IPS-20b (cell line): ENCODE results near the gene TMEM125.

Source experiments
- H3K27ac ChIP-seq: one replicate; pipeline ENCODE4 v1.5.1; 2013; ENCODE audit warnings: low read length
- H3K27me3 ChIP-seq: 2 replicates; pipeline ENCODE4 v1.6.1; 2013; ENCODE audit warnings: mild to moderate bottlenecking, low read length, inconsistent platforms; ENCODE audit not compliant: insufficient read depth
- H3K36me3 ChIP-seq: 2 replicates; pipeline ENCODE4 v1.6.1; 2013; ENCODE audit warnings: low read depth, mild to moderate bottlenecking, inconsistent platforms, low read length, moderate library complexity; ENCODE audit not compliant: insufficient read depth
- H3K4me1 ChIP-seq: 2 replicates; pipeline ENCODE4 v1.6.1; 2013; ENCODE audit warnings: mild to moderate bottlenecking, control low read depth, inconsistent platforms, low read length, moderate library complexity; ENCODE audit not compliant: insufficient read depth
- H3K4me3 ChIP-seq: 2 replicates; pipeline ENCODE4 v1.5.1; 2013; ENCODE audit warnings: mild to moderate bottlenecking, low read length, inconsistent platforms
- H3K9ac ChIP-seq: 2 replicates; pipeline ENCODE4 v1.6.1; 2013; ENCODE audit warnings: low read depth, mild to moderate bottlenecking, inconsistent platforms, low read length, moderate library complexity
- H3K9me3 ChIP-seq: 2 replicates; pipeline ENCODE4 v1.6.1; 2013; ENCODE audit warnings: mild to moderate bottlenecking, low read depth, low read length, inconsistent platforms; ENCODE audit not compliant: insufficient read depth

Gene TMEM125

DNA sequence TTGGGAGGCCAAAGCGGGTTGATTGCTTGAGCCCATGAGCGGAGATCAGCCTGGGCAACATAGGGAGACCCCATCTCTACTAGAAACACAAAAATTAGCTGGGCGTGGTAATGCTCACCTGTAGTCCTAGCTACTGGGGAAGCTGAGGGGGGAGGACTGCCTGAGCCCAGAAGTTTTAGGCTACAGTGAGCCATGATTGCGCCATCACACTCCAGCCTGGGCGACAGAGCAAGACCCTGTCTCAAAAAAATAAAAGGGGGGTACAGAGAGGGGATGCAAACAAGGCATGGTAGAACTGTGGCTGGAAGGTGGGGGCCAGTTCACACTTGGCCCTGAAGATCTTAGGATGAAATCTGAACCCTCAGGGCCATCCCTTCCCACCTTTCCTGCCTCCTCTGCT is 16.8 kb downstream of the TMEM125 start:
- no peaks in the 10 kb centered on the region for H3K27me3 ChIP-seq
- H3K27ac ChIP-seq: no peak overlapping the region
- H3K4me3 ChIP-seq: no peak overlapping the region
- no peak overlapping the region for H3K9ac ChIP-seq
- no peaks in the 10 kb centered on the region for H3K36me3 ChIP-seq
- peaks cover 6% of the 10 kb centered on the region; the same call in 1 of the 2 replicates for H3K4me1 ChIP-seq
- H3K9me3 ChIP-seq: no peaks in the 10 kb centered on the region

DNA sequence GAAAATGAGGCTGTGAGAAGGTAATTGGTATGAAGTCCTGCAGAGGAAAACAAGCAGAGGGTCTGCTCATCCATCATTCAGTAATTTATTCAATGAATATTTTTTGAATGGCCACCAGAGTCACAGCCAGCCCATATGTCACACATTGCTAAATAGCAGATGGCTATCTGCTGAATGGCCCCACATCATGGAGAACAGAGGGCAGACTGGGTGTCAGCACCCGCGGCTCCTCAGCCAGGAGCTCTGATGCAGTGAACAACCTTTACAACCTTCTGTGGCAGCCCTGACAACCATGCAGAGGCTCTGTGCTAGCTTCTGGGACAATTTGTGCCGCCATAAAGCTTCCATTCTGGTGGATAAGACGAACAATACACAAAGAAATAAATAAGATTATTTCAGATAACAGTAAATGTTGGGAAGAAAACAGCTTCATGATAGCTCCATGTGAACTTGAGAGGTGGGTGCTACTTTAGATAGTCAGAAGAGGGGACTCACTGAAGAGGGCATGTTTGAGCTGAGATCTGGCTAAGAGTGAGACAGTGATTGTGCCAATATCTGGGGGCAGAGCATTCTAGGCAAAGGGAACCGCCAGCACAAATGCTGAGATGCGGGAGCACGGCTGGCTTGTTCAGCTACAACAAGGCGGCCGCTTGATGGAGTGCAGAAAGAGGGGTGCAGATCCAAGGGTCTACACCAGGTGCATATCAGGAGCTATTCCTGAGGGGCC is 18.4 kb downstream of the TMEM125 start:
- peaks cover 6% of the 10 kb centered on the region; the same call in 1 of the 2 replicates for H3K4me1 ChIP-seq
- H3K36me3 ChIP-seq: no peaks in the 10 kb centered on the region
- H3K4me3 ChIP-seq: no peak overlapping the region
- H3K9ac ChIP-seq: no peak overlapping the region
- no peaks in the 10 kb centered on the region for H3K9me3 ChIP-seq
- H3K27ac ChIP-seq: no peak overlapping the region
- no peaks in the 10 kb centered on the region for H3K27me3 ChIP-seq

DNA sequence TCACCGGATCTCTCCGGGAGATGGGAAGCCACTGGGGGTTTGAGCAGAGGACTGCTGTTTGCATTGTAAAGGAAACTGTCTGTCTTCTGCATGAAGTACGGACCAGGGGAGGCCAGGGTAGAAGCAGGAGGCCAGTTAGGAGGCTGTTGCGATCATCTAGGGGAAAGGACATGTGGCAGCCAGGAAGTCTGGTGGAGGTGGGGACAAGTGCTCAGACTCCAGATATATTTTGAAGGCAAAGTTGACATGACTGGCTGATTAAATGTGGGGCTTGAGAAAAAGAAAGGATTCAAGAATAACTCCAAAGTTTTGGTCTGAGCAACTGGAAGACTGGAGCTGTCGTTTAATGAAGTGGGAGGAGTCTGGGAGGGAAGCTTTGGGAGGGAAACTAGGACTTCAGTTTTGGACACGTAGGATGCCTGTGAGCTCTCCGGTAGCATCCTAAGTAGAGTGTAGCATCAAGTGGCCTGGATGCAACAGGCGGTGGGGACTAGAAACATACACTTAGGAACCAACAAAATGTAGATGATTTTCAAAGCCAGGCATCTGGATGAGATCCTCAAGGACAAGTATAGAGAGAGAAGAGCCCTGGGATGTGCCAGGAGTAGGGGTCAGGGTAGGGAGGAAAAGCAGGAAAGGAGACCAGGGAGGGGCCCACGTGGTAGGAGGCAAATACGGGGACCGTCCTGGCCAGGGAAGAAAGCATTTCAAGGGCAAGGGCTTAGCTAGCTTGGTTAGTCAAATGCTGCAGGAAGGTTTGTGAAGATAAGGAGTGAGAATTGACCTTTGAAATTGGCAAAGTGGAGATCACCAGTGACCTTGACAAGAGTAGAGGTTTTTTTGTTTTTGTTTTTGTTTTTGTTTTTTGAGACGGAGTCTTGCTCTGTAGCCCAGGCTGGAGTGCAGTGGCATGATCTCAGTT is 19.3 kb downstream of the TMEM125 start:
- no peak overlapping the region for H3K4me3 ChIP-seq
- H3K4me1 ChIP-seq: peaks cover 6% of the 10 kb centered on the region; the same call in 1 of the 2 replicates
- no peaks in the 10 kb centered on the region for H3K27me3 ChIP-seq
- no peaks in the 10 kb centered on the region for H3K9me3 ChIP-seq
- no peaks in the 10 kb centered on the region for H3K36me3 ChIP-seq
- H3K27ac ChIP-seq: no peak overlapping the region
- no peak overlapping the region for H3K9ac ChIP-seq

DNA sequence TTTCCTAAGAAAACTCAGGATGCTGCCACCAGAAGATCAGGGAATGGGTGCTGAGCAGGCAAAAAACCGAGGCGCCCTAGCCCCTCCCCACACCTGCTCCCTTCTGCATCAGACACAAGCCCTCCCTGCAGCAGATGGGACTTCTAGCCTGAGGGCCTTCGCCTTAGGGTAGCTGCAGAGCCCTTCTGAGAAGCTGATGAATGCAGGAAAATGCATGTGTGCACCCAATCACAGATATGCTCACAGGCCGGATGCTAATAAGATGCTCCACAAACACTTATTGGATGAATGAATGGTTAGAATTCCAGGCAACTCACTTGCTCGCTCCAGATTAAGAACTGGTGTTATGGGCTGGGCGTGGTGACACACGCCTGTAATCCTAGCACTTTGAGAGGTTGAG is 22.4 kb downstream of the TMEM125 start:
- Histone ChIP-seq H3K9me3 (no peaks in the 10 kb centered on the region), H3K27me3 (no peaks in the 10 kb centered on the region), H3K4me1 (peaks cover 24% of the 10 kb centered on the region), H3K27ac (no peak overlapping the region), H3K4me3 (no peak overlapping the region), H3K9ac (no peak overlapping the region), H3K36me3 (no peaks in the 10 kb centered on the region)

- no peaks in the 10 kb centered on the region for H3K27me3 ChIP-seq
- H3K4me3 ChIP-seq: no peak overlapping the region
- H3K27ac ChIP-seq: no peak overlapping the region
- peaks cover 26% of the 10 kb centered on the region for H3K4me1 ChIP-seq
- no peaks in the 10 kb centered on the region for H3K36me3 ChIP-seq
- no peak overlapping the region for H3K9ac ChIP-seq
- H3K9me3 ChIP-seq: no peaks in the 10 kb centered on the region
Observed at GRCh38 chr1:43292679-43293078, 22.9 kb downstream of the TMEM125 start.

- no peaks in the 10 kb centered on the region for H3K36me3 ChIP-seq
- H3K4me3 ChIP-seq: no peak overlapping the region
- H3K9ac ChIP-seq: no peak overlapping the region
- H3K4me1 ChIP-seq: peaks cover 26% of the 10 kb centered on the region
- no peak overlapping the region for H3K27ac ChIP-seq
- H3K9me3 ChIP-seq: no peaks in the 10 kb centered on the region
- H3K27me3 ChIP-seq: no peaks in the 10 kb centered on the region
Observed at GRCh38 chr1:43293176-43293575, 23.4 kb downstream of the TMEM125 start.

- Histone ChIP-seq H3K9me3 (no peaks in the 10 kb centered on the region), H3K27me3 (no peaks in the 10 kb centered on the region), H3K27ac (no peak overlapping the region), H3K4me3 (no peak overlapping the region), H3K4me1 (peaks cover 26% of the 10 kb centered on the region), H3K36me3 (no peaks in the 10 kb centered on the region), H3K9ac (no peak overlapping the region)
Observed at GRCh38 chr1:43293896-43294760, 24.3 kb downstream of the TMEM125 start.

DNA sequence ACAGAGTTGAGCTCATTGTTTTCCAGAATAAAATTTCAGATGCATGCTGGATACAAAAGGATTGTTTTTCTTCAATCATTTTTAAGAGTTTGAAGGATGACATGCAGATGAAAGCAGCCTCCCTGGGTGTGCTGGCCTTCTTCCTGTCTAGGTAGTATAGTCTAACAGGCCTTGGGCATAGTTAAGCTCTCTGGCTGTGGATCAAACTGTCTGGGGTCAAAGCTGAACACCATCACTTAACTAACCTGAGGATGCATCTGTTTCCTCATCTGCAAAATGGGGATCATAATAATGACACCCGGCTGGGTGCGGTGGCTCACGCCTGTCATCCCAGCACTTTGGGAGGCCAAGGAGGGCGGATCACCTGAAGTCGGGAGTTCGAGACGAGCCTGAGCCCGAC is 25.0 kb downstream of the TMEM125 start:
- H3K9me3 ChIP-seq: no peaks in the 10 kb centered on the region
- no peaks in the 10 kb centered on the region for H3K27me3 ChIP-seq
- H3K9ac ChIP-seq: no peak overlapping the region
- H3K36me3 ChIP-seq: no peaks in the 10 kb centered on the region
- H3K4me3 ChIP-seq: no peak overlapping the region
- no peak overlapping the region for H3K27ac ChIP-seq
- peaks cover 26% of the 10 kb centered on the region for H3K4me1 ChIP-seq

- no peaks in the 10 kb centered on the region for H3K27me3 ChIP-seq
- H3K9ac ChIP-seq: no peak overlapping the region
- no peaks in the 10 kb centered on the region for H3K36me3 ChIP-seq
- H3K4me1 ChIP-seq: peaks cover 26% of the 10 kb centered on the region
- H3K27ac ChIP-seq: no peak overlapping the region
- no peaks in the 10 kb centered on the region for H3K9me3 ChIP-seq
- no peak overlapping the region for H3K4me3 ChIP-seq
Observed at GRCh38 chr1:43296207-43296606, 26.4 kb downstream of the TMEM125 start.

DNA sequence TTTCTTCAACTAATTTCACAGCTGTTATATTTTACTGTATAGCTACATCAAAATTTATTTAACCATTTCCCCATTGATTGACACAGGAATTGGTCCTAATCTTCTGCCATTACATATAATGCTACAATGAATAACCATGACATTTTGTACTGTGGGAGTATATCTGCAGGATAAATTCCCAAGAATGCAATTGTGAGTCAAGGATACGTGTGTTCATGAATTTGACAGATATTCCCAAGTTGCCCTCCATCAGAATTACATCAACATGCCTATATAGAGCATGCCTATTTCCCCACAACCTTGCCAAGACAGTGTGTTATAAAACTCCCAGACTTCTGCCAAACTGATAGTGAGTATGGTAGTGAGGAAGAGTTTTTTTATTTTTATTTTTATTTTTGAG is 28.3 kb downstream of the TMEM125 start:
- Histone ChIP-seq H3K36me3 (no peaks in the 10 kb centered on the region), H3K9me3 (no peaks in the 10 kb centered on the region), H3K4me1 (peaks cover 26% of the 10 kb centered on the region), H3K27me3 (no peaks in the 10 kb centered on the region), H3K27ac (no peak overlapping the region), H3K9ac (no peak overlapping the region), H3K4me3 (no peak overlapping the region)

GRCh38 chr1:43299101-43299500 is 29.3 kb downstream of the TMEM125 start:
- peaks cover 26% of the 10 kb centered on the region for H3K4me1 ChIP-seq

More at GRCh38 chr1:43299101-43299500, 29.3 kb downstream of the TMEM125 start:
- Histone ChIP-seq H3K27ac (no peak overlapping the region), H3K27me3 (no peaks in the 10 kb centered on the region), H3K4me3 (no peak overlapping the region), H3K36me3 (no peaks in the 10 kb centered on the region), H3K9me3 (no peaks in the 10 kb centered on the region), H3K9ac (no peak overlapping the region)
